ENCODE measurements around the gene SPATA31C1. TPM values are rescaled to one million over a fixed set of nuclear protein-coding genes. Genes with fewer than 3 reads are reported as not detected.

SPATA31C1 gene
- total and polyA plus RNA-seq, 2 of the 8 experiments (the other 6 are each of a cell fraction or from before 2014, with no cell fraction given), result 0.15 TPM; not detected in 1

DNA sequence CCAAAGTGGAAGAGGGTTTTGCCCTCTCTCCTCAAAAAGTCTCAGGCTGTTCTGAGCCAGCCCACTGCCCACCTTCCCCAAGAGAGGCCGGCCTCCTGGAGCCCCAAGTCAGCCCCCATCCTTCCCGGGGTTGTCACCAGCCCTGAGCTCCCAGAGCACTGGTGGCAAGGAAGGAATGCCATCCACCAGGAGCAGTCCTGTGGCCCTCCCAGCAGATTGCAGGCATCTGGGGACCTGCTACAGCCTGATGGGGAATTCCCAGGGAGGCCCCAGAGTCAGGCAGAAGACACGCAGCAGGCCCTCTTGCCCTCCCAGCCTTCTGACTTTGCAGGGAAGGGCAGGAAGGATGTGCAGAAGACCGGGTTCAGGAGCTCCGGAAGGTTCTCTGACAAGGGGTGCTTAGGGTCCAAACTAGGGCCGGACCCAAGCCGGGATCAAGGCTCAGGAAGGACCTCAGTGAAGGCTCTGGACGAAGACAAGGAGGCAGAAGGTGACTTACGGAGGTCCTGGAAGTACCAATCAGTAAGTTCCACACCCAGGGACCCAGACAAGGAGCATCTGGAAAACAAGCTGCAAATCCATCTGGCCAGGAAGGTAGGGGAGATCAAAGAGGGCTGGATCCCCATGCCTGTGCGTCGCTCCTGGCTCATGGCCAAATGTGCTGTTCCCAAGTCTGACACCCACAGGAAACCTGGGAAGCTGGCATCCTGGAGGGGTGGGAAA lies 31.4 kb upstream of the SPATA31C1 start (continued):
- no peak for TF ChIP-seq SIN3A (conservative IDR thresholded peaks at IDR 0.05 in 1 of 2, IDR thresholded peaks at IDR 0.05 in 1 of 2; ENCODE audit: low read depth in 1 of 2, low read length in 2 of 2)
- no peak for TF ChIP-seq SIRT6 (IDR thresholded peaks at IDR 0.05; ENCODE audit: low read length)
- TF ChIP-seq, protein P1, sequence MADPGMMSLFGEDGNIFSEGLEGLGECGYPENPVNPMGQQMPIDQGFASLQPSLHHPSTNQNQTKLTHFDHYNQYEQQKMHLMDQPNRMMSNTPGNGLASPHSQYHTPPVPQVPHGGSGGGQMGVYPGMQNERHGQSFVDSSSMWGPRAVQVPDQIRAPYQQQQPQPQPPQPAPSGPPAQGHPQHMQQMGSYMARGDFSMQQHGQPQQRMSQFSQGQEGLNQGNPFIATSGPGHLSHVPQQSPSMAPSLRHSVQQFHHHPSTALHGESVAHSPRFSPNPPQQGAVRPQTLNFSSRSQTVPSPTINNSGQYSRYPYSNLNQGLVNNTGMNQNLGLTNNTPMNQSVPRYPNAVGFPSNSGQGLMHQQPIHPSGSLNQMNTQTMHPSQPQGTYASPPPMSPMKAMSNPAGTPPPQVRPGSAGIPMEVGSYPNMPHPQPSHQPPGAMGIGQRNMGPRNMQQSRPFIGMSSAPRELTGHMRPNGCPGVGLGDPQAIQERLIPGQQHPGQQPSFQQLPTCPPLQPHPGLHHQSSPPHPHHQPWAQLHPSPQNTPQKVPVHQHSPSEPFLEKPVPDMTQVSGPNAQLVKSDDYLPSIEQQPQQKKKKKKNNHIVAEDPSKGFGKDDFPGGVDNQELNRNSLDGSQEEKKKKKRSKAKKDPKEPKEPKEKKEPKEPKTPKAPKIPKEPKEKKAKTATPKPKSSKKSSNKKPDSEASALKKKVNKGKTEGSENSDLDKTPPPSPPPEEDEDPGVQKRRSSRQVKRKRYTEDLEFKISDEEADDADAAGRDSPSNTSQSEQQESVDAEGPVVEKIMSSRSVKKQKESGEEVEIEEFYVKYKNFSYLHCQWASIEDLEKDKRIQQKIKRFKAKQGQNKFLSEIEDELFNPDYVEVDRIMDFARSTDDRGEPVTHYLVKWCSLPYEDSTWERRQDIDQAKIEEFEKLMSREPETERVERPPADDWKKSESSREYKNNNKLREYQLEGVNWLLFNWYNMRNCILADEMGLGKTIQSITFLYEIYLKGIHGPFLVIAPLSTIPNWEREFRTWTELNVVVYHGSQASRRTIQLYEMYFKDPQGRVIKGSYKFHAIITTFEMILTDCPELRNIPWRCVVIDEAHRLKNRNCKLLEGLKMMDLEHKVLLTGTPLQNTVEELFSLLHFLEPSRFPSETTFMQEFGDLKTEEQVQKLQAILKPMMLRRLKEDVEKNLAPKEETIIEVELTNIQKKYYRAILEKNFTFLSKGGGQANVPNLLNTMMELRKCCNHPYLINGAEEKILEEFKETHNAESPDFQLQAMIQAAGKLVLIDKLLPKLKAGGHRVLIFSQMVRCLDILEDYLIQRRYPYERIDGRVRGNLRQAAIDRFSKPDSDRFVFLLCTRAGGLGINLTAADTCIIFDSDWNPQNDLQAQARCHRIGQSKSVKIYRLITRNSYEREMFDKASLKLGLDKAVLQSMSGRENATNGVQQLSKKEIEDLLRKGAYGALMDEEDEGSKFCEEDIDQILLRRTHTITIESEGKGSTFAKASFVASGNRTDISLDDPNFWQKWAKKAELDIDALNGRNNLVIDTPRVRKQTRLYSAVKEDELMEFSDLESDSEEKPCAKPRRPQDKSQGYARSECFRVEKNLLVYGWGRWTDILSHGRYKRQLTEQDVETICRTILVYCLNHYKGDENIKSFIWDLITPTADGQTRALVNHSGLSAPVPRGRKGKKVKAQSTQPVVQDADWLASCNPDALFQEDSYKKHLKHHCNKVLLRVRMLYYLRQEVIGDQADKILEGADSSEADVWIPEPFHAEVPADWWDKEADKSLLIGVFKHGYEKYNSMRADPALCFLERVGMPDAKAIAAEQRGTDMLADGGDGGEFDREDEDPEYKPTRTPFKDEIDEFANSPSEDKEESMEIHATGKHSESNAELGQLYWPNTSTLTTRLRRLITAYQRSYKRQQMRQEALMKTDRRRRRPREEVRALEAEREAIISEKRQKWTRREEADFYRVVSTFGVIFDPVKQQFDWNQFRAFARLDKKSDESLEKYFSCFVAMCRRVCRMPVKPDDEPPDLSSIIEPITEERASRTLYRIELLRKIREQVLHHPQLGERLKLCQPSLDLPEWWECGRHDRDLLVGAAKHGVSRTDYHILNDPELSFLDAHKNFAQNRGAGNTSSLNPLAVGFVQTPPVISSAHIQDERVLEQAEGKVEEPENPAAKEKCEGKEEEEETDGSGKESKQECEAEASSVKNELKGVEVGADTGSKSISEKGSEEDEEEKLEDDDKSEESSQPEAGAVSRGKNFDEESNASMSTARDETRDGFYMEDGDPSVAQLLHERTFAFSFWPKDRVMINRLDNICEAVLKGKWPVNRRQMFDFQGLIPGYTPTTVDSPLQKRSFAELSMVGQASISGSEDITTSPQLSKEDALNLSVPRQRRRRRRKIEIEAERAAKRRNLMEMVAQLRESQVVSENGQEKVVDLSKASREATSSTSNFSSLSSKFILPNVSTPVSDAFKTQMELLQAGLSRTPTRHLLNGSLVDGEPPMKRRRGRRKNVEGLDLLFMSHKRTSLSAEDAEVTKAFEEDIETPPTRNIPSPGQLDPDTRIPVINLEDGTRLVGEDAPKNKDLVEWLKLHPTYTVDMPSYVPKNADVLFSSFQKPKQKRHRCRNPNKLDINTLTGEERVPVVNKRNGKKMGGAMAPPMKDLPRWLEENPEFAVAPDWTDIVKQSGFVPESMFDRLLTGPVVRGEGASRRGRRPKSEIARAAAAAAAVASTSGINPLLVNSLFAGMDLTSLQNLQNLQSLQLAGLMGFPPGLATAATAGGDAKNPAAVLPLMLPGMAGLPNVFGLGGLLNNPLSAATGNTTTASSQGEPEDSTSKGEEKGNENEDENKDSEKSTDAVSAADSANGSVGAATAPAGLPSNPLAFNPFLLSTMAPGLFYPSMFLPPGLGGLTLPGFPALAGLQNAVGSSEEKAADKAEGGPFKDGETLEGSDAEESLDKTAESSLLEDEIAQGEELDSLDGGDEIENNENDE (IDR thresholded peaks at IDR 0.05; ENCODE audit: insufficient replicate concordance, low read length), result no peak
- no peak for TF ChIP-seq RNF2 (IDR thresholded peaks at IDR 0.05; ENCODE audit: borderline replicate concordance, low read depth, low read length, missing control alignments, poor library complexity, severe bottlenecking)
